H1 (cell line): Measurements from ENCODE around the gene TSPEAR.

Experiments used
- RXRA ChIP-seq: IDR thresholded peaks from 2 replicates; pipeline ENCODE4 v1.6.1; 2011; ENCODE audit warnings: low read depth, mild to moderate bottlenecking, low read length, moderate library complexity; ENCODE audit not compliant: insufficient read depth
- TF ChIP-seq, protein P1 (sequence below), 3 experiments: IDR thresholded peaks; 1 replicate in 2 of 3; 2 replicates in 1 of 3; pipeline versions ENCODE4 v1.5.1 to v1.6.1; 2011; ENCODE audit warnings: low read length in 3 of 3, mild to moderate bottlenecking in 3 of 3, inconsistent platforms in 2 of 3, low read depth in 1 of 3, moderate library complexity in 1 of 3; ENCODE audit not compliant: insufficient read depth in 1 of 3; ENCODE audit errors: control extremely low read depth in 1 of 3
- TF ChIP-seq, protein P2 (sequence below): IDR thresholded peaks from 2 replicates; pipeline ENCODE4 v1.6.1; 2012; ENCODE audit warnings: inconsistent platforms

DNA sequence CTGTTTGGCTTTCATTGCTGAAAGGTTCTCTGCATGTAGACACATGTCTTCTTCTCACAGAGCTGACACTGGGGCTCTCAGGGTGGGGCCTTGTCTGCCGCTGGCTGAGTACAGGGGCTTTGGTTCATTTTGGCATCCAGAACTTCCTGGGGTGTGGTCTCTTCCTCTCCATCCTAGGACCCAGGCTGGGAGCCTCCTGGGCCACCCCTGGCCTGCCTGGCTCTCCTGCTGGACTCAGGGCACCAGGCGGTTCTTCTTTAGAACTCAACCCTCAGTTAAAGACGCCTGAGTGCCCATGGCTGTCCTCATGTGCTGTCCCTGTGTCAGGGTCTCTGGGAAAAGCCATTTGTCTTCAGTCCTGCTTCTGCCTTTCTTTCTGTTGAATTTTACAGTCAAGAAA is 125.5 kb downstream of the TSPEAR start:
- no peak for TF ChIP-seq RXRA
- TF ChIP-seq, protein P1, sequence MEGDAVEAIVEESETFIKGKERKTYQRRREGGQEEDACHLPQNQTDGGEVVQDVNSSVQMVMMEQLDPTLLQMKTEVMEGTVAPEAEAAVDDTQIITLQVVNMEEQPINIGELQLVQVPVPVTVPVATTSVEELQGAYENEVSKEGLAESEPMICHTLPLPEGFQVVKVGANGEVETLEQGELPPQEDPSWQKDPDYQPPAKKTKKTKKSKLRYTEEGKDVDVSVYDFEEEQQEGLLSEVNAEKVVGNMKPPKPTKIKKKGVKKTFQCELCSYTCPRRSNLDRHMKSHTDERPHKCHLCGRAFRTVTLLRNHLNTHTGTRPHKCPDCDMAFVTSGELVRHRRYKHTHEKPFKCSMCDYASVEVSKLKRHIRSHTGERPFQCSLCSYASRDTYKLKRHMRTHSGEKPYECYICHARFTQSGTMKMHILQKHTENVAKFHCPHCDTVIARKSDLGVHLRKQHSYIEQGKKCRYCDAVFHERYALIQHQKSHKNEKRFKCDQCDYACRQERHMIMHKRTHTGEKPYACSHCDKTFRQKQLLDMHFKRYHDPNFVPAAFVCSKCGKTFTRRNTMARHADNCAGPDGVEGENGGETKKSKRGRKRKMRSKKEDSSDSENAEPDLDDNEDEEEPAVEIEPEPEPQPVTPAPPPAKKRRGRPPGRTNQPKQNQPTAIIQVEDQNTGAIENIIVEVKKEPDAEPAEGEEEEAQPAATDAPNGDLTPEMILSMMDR (IDR thresholded peaks at IDR 0.05; ENCODE audit: control extremely low read depth in 1 of 3, insufficient read depth in 1 of 3, low read depth in 1 of 3, low read length in 3 of 3): no peak
- TF ChIP-seq, protein P2, sequence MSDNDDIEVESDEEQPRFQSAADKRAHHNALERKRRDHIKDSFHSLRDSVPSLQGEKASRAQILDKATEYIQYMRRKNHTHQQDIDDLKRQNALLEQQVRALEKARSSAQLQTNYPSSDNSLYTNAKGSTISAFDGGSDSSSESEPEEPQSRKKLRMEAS: no peak
